ENCODE data around the gene ULK4. TPM values are rescaled to one million over a fixed set of nuclear protein-coding genes. Genes with fewer than 3 reads are reported as not detected.

ULK4 gene
- total RNA-seq, result 10 to 100 TPM in 4 of 9 donors, 1 to 10 TPM in 5; 2.9 to 24.5 (median 8.5) TPM
- 1 to 10 TPM; 1.6 to 4.0 (median 2.7) TPM for polyA plus RNA-seq
- long read RNA-seq, donor 1, result 0 reads
- long read RNA-seq, donor 2, result 0 reads
- long read RNA-seq, donor 3, result 0 reads
- long read RNA-seq, donor 4, partial matches to known transcripts, result 1 of 3 reads
- long read RNA-seq, donor 4, other reads (novel, unspliced or antisense), result 2 of 3 reads
- long read RNA-seq, donor 5, full-length matches to known transcripts, result 4 of 6 reads
- long read RNA-seq, donor 5, partial matches to known transcripts, result 0 of 6 reads
- long read RNA-seq, donor 5, other reads (novel, unspliced or antisense), result 2 of 6 reads
- long read RNA-seq, donor 6, partial matches to known transcripts, result 2 of 5 reads
- long read RNA-seq, donor 6, other reads (novel, unspliced or antisense), result 2 of 5 reads
- long read RNA-seq, donor 7, partial matches to known transcripts, result 0 of 1 reads
- long read RNA-seq, donor 7, other reads (novel, unspliced or antisense), result 0 of 1 reads
- long read RNA-seq, donor 8, result 0 reads
- long read RNA-seq, donor 9, result 0 reads
- long read RNA-seq, donor 10, result 0 reads

DNA sequence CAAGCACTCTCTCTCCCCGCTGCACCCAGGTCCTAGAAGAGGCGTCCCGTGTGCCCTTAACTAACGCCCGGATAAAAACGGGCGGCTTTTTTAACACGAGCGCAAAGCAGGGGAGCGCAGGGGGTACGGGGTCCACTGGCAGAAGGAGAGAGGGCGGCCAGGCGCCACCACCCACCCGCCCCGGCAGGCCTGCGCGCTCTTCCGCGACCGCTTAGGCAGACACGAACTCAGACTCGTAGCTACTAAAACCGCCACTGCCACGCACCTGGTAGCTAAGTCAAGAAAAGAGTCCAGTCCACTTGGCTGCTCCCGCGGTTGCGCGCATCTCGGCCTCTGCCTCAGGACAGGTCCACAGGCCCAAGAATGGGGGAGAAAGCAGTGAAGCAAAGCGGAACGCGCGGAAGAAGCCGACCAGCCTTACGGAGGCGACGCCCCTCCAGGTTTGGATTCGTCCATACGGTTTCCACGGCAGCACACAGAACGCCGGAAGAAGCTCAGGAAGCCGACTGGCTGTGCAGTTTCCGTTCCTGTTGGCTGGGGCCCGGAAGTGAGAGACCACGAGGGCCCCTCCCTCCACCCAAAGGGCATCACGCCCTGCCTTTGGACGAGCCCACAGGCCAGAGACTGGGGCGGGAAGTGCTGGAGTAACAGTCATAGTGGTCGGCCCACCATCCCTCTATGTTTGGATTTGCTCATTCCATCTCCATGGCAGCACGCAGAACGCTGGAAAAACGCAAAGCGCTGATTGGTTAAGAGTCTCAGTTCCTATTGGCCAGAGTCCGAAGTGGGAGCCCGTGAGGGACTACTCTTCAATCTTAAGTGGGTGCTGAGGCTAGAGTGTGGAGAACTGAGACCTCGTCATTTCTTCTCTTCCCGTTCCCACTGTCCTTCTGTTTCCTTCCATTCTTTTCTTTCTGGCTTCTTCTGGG, at the start of gene ULK4:
TSS of gene ULK4 (minus strand) at position 353 of the 929 bp plus-strand sequence. CDS start 7,344 bp downstream, outside the sequence.
- intact Hi-C loops (cut with DNase I), result no loop called here

DNA sequence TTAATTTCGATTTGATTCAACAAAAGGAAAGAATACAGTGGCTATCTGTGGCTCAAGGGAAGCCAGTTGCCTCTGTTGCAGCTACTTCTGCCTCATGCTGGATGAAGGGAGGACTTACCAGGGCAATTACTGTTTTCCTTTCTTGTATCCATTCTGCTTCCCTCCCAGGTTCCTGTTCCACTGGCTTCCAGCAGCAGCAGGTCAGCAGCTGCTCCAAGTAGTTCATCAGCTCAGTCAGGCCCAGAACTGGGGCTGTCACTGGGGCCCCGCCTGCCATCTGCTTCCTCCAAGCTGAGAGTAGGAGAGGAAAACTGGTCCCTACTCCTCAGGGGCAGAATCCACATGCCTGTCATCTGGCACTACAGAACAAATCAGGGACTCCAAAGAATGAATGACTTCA, 48.6 kb upstream of the ULK4 start:
- Histone ChIP-seq H3K4me1 (replicated peaks in 1 of 2) (peaks cover 7 to 14% of the 10 kb centered on the region in 2 donors), H3K27ac (no peak overlapping the region), H3K27me3 (no peaks in the 10 kb centered on the region), H3K36me3 (replicated peaks in 1 of 2) (no peaks in the 10 kb centered on the region), H3K9me3 (replicated peaks in 1 of 3) (no peaks in the 10 kb centered on the region), H3K4me3 (no peak overlapping the region)
- intact Hi-C loops (cut with DNase I), result loop anchor here (5.0 to 10.0 kb wide), 3 partner anchors 43 to 92 kb away; partner anchors contain the start of gene TRAK1 (in 1 of the 2)
- 62 to 79% (median 71%) methylated on average over 1 to 2 of the region's 2 CpGs for WGBS, 4 donors
- DNase-seq, result no peak
- TF ChIP-seq, protein P1, sequence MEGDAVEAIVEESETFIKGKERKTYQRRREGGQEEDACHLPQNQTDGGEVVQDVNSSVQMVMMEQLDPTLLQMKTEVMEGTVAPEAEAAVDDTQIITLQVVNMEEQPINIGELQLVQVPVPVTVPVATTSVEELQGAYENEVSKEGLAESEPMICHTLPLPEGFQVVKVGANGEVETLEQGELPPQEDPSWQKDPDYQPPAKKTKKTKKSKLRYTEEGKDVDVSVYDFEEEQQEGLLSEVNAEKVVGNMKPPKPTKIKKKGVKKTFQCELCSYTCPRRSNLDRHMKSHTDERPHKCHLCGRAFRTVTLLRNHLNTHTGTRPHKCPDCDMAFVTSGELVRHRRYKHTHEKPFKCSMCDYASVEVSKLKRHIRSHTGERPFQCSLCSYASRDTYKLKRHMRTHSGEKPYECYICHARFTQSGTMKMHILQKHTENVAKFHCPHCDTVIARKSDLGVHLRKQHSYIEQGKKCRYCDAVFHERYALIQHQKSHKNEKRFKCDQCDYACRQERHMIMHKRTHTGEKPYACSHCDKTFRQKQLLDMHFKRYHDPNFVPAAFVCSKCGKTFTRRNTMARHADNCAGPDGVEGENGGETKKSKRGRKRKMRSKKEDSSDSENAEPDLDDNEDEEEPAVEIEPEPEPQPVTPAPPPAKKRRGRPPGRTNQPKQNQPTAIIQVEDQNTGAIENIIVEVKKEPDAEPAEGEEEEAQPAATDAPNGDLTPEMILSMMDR (IDR thresholded peaks at IDR 0.05), result no peak
- no peak for TF ChIP-seq POLR2A (IDR thresholded peaks at IDR 0.05)

More for the DNA sequence above, at the start of gene ULK4:
- Histone ChIP-seq H3K36me3 (replicated peaks in 1 of 2) (no peaks in the 10 kb centered on the region), H3K27ac (peak within 1 kb of the TSS; percentile 39 to 89 (median 72)), H3K4me3 (peak within 1 kb of the TSS; percentile 62 to 88 (median 74)), H3K27me3 (no peaks in the 10 kb centered on the region), H3K4me1 (replicated peaks in 1 of 2) (peaks cover 5 to 8% of the 10 kb centered on the region in 2 donors), H3K9me3 (replicated peaks in 1 of 3) (no peaks in the 10 kb centered on the region)
- WGBS, 4 donors, result 0 to 1% (median 0%) methylated on average over 12 to 58 of the region's 58 CpGs
- TF ChIP-seq, protein P1 (IDR thresholded peaks at IDR 0.05), result peak in 1 of 6 experiments; percentile 3
- peak in 1 of 2 donors; percentile 72 for TF ChIP-seq POLR2A (IDR thresholded peaks at IDR 0.05)
- DNase-seq, result peak; percentile 97 to 99 (median 98)

DNA sequence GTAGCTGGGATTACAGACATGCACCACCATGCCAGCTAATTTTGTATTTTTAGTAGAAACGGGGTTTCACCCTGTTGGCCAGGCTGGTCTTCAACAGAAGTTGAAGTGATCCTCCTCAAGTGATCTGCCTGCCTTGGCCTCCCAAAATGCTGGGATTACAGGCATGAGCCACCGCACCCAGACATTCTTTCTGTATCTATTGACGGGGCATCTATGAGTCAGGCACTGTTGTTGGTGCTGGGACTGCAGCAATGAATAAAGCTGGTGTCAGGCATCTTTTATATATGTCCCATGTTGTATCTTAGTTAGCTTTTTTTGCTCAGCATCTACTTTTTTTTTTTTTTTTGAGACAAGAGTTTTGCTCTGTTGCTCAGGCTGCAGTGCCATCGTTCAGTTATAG, 47.6 kb upstream of the ULK4 start:
- Histone ChIP-seq H3K27ac (no peak overlapping the region), H3K27me3 (no peaks in the 10 kb centered on the region), H3K9me3 (replicated peaks in 1 of 3) (no peaks in the 10 kb centered on the region), H3K4me1 (replicated peaks in 1 of 2) (peaks cover 0 to 4% of the 10 kb centered on the region in 2 donors), H3K4me3 (no peak overlapping the region), H3K36me3 (replicated peaks in 1 of 2) (no peaks in the 10 kb centered on the region)
- WGBS, 4 donors, result 86 to 94% (median 88%) methylated on average over 4 of the region's 4 CpGs
- intact Hi-C loops (cut with DNase I), result loop anchor here in 1 of 2 donors (10.0 kb wide), 1 partner anchor 95 kb away; no protein-coding TSS in a partner anchor
- no peak for DNase-seq
- TF ChIP-seq, protein P1 (IDR thresholded peaks at IDR 0.05), result no peak
- no peak for TF ChIP-seq POLR2A (IDR thresholded peaks at IDR 0.05)
